ENCODE data around the gene CCDC142.

Gene CCDC142

GRCh38 chr2:74482801-74483674, at the start of gene CCDC142, which contains the start of gene TTC31:
TSS of gene CCDC142 (minus strand) at chr2:74482998. CDS start at chr2:74482837, 161 bp downstream.
TSS of gene TTC31 (plus strand) at chr2:74483081. CDS start at chr2:74483096, 15 bp downstream.
- peak within 1 kb of the TSS; percentile 99 for H3K4me3 Mint-ChIP-seq
- H3K27ac Mint-ChIP-seq: peak within 1 kb of the TSS; percentile 100
- H3K9me3 Mint-ChIP-seq: no peaks in the 10 kb centered on the region
- H3K27me3 Mint-ChIP-seq: no peaks in the 10 kb centered on the region
- H3K36me3 Mint-ChIP-seq: peaks cover 10% of the 10 kb centered on the region
- H3K4me1 Mint-ChIP-seq: peaks cover 41% of the 10 kb centered on the region

DNA sequence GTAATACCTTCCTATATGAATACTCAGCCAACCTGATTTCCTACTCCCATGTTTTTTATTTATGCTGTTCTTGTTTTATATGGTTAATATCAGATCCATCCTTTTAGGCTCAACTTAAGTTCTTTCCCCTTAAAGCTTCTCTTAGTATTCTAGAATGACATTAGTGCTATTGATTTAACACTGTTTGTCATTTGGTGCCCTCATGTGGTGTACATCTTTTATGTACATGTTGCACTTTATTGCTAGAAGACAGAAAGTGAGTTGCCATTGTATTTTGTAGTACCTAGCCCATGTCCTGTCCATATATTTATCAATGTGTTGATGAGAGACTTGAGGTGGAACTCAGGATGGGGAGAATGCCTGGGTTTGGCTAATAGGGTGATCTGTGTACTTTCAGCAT, 49.4 kb upstream of the CCDC142 start:
- peaks cover 29% of the 10 kb centered on the region for H3K4me1 Mint-ChIP-seq
- peak overlapping the region; percentile 74 for H3K27ac Mint-ChIP-seq
- peak overlapping the region; percentile 78 for H3K4me3 Mint-ChIP-seq
- H3K9me3 Mint-ChIP-seq: no peaks in the 10 kb centered on the region
- H3K27me3 Mint-ChIP-seq: no peaks in the 10 kb centered on the region
- peaks cover 22% of the 10 kb centered on the region for H3K36me3 Mint-ChIP-seq

DNA sequence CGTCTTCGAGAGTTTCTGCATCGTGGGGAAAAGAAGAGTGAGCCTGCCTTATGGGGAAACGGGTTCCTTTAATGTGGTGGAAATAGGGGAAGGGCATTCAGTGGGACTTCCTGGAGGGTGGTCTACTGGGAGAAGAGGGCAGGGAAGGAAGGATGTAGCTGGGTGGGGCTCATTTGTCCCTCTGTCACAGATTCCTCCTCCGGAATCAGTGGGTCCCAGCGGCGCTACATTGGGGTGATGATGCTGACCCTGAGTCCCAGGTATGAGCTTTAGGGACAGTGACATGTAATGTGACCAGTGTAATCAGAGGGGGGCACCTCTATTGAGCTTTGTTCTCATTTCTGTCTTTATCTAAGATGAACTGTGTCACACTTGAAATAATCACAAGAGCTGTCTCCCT, 48.9 kb upstream of the CCDC142 start:
- no peaks in the 10 kb centered on the region for H3K27me3 Mint-ChIP-seq
- H3K4me1 Mint-ChIP-seq: peaks cover 30% of the 10 kb centered on the region
- no peak overlapping the region for H3K27ac Mint-ChIP-seq
- peaks cover 27% of the 10 kb centered on the region for H3K36me3 Mint-ChIP-seq
- H3K4me3 Mint-ChIP-seq: peak overlapping the region; percentile 78
- no peaks in the 10 kb centered on the region for H3K9me3 Mint-ChIP-seq

DNA sequence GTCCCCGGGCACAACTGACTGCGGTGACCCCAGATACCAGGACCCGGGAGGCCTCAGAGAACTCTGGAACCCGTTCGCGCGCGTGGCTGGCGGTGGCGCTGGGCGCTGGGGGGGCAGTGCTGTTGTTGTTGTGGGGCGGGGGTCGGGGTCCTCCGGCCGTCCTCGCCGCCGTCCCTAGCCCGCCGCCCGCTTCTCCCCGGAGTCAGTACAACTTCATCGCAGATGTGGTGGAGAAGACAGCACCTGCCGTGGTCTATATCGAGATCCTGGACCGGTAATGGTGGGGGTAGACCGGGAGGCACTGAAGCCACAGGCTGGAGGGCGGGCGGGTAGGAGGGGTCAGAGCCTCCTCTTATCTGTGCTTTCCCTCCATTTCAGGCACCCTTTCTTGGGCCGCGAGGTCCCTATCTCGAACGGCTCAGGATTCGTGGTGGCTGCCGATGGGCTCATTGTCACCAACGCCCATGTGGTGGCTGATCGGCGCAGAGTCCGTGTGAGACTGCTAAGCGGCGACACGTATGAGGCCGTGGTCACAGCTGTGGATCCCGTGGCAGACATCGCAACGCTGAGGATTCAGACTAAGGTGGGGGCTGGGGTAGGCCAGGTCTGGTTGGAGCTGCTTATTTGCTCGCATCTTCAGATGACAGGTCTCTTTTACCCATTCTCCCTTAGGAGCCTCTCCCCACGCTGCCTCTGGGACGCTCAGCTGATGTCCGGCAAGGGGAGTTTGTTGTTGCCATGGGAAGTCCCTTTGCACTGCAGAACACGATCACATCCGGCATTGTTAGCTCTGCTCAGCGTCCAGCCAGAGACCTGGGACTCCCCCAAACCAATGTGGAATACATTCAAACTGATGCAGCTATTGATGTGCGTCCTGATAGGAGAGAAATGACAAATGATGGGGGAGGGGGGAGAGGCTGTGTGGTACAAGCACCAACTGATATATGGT, 47.7 kb upstream of the CCDC142 start:
- Mint-ChIP-seq H3K4me3 (peak overlapping the region; percentile 90), H3K27me3 (no peaks in the 10 kb centered on the region), H3K4me1 (peaks cover 36% of the 10 kb centered on the region), H3K27ac (peak overlapping the region; percentile 57), H3K9me3 (no peaks in the 10 kb centered on the region), H3K36me3 (peaks cover 36% of the 10 kb centered on the region)

DNA sequence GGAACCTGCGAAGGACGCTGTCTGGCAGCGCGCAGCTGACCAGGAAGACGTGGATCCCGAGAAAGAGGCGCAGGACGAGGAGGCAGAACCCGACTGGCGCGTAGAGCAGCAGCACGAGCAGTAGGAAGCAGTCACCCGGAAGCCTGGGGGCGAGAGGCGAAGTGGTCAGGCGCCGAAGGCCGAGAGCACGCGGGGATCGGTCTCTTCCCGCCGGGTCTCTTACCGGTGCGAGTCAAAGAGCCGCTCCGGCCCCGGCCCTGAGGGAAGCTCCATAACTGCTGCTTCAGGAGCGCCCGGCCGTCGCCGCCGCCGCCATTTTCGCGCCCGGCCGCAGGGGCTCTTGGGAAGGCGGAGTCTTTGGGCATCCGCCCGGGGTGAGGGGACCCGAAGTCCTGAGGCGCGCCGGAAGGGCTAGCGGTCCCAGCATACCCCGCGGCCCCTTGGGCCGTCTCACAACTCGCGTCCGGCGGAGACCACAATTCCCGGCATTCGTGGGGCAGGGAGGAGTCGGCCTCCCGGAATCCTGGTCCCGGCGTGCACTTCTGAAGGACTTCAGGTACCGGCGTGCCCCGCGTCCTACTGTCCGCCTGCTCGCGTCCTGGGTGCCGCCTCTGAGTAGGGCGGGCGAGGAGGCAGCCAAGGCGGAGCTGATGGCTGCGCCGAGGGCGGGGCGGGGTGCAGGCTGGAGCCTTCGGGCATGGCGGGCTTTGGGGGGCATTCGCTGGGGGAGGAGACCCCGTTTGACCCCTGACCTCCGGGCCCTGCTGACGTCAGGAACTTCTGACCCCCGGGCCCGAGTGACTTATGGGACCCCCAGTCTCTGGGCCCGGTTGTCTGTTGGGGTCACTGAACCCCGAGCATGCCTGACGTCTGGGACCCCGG, 46.8 kb upstream of the CCDC142 start, which contains the start of the genes AUP1 and HTRA2:
AUP1 (minus strand) TSS at position 350 of the 882 bp plus-strand sequence; CDS start at position 273, 77 bp downstream.
HTRA2 (plus strand) TSS at position 577 of the 882 bp plus-strand sequence; CDS start at position 651, 74 bp downstream.
- no peaks in the 10 kb centered on the region for H3K9me3 Mint-ChIP-seq
- H3K4me3 Mint-ChIP-seq: peak within 1 kb of the TSS; percentile 90
- peak within 1 kb of the TSS; percentile 94 for H3K27ac Mint-ChIP-seq
- no peaks in the 10 kb centered on the region for H3K27me3 Mint-ChIP-seq
- peaks cover 36% of the 10 kb centered on the region for H3K4me1 Mint-ChIP-seq
- H3K36me3 Mint-ChIP-seq: peaks cover 37% of the 10 kb centered on the region

- Mint-ChIP-seq H3K27ac (peak overlapping the region; percentile 94), H3K9me3 (no peaks in the 10 kb centered on the region), H3K4me3 (peak overlapping the region; percentile 90), H3K4me1 (peaks cover 36% of the 10 kb centered on the region), H3K36me3 (peaks cover 37% of the 10 kb centered on the region), H3K27me3 (no peaks in the 10 kb centered on the region)
Observed at GRCh38 chr2:74528600-74529356, 46.0 kb upstream of the CCDC142 start.

- Mint-ChIP-seq H3K9me3 (no peaks in the 10 kb centered on the region), H3K4me3 (peak overlapping the region; percentile 90), H3K36me3 (peaks cover 37% of the 10 kb centered on the region), H3K27ac (no peak overlapping the region), H3K27me3 (no peaks in the 10 kb centered on the region), H3K4me1 (peaks cover 36% of the 10 kb centered on the region)
Observed at GRCh38 chr2:74527741-74528140, 44.9 kb upstream of the CCDC142 start.

DNA sequence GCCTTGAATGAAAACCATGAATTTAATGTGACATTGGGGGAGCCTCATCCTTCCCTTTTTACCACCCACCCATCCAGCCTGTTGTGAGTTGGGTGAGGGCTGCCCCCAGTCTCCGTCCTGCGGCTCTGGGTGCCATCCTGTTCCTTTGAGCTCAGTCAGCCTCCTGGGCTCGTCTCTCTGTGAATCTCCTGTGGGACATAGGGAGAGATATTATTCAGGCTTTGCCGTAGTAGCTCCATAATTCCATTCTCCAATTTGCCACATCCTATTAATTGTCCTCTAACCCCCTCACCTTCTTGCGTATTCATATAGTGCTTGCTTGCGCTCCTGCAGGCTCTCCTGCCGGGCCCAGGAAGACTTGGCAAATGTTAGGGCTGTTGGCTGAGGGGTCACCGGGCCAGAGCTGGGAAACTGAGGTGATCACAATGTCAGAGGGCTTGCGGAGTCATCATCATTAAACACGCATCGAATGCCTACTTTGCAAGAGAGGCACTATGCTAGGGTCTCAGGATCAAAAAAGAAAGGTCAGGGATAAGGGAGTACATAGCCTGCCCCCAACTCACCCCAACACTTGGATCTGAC, 43.9 kb upstream of the CCDC142 start:
- peaks cover 29% of the 10 kb centered on the region for H3K4me1 Mint-ChIP-seq
- no peak overlapping the region for H3K27ac Mint-ChIP-seq

GRCh38 chr2:74525717-74526648, 43.2 kb upstream of the CCDC142 start, which contains the start of gene DQX1:
TSS of gene DQX1 (minus strand) at chr2:74526231. CDS start at chr2:74525729, 502 bp downstream.
- H3K27me3 Mint-ChIP-seq: no peaks in the 10 kb centered on the region
- no peak within 1 kb of the TSS for H3K27ac Mint-ChIP-seq
- peak within 1 kb of the TSS; percentile 51 for H3K4me3 Mint-ChIP-seq
- peaks cover 28% of the 10 kb centered on the region for H3K36me3 Mint-ChIP-seq
- H3K9me3 Mint-ChIP-seq: no peaks in the 10 kb centered on the region
- H3K4me1 Mint-ChIP-seq: peaks cover 23% of the 10 kb centered on the region

More for the DNA sequence above, 43.9 kb upstream of the CCDC142 start:
- Mint-ChIP-seq H3K36me3 (peaks cover 29% of the 10 kb centered on the region), H3K27me3 (no peaks in the 10 kb centered on the region), H3K9me3 (no peaks in the 10 kb centered on the region), H3K4me3 (no peak overlapping the region)

DNA sequence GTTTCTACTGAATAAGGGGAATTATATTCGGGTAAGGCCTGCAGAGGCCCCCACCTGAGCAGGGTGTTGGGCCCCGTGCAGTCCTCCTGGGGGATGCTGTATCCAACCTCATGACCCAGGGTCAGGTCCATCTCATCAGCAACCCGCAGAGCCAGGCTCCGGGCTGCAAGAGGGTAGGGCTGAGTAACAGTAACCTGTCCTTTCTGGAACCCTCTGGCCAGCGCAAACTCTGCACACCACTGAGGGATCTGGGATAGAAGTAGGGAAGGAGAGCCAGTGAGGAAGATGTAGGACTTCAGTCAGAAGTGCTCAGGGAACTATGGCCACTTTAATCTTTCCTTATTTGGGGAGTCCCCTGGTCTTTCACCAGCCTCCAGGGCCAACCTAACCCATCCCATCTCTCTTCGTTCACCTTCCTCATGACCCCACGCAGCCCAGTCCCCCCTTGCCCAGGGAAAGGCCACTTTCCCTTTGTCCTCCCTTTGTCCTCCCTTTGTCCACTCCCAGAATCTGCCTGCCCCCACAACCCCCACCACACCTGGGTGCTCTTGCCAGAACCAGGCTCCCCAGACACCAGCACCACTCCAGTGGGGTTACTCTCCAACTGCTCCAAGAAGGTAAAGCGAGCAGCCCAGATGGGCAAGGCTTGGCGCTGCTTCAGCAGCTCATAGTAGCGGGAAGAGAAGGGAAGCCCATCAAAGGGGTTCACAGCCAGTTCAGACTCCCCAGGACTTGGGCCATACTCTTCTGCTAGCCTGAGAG, 42.3 kb upstream of the CCDC142 start:
- H3K4me3 Mint-ChIP-seq: no peak overlapping the region
- H3K27ac Mint-ChIP-seq: no peak overlapping the region
- H3K27me3 Mint-ChIP-seq: peaks cover 3% of the 10 kb centered on the region
- H3K36me3 Mint-ChIP-seq: peaks cover 26% of the 10 kb centered on the region
- no peaks in the 10 kb centered on the region for H3K9me3 Mint-ChIP-seq
- H3K4me1 Mint-ChIP-seq: peaks cover 18% of the 10 kb centered on the region

- Mint-ChIP-seq H3K9me3 (no peaks in the 10 kb centered on the region), H3K27ac (no peak overlapping the region), H3K27me3 (peaks cover 10% of the 10 kb centered on the region), H3K36me3 (peaks cover 26% of the 10 kb centered on the region), H3K4me3 (no peak overlapping the region), H3K4me1 (peaks cover 18% of the 10 kb centered on the region)
Observed at GRCh38 chr2:74524005-74524404, 41.2 kb upstream of the CCDC142 start.

DNA sequence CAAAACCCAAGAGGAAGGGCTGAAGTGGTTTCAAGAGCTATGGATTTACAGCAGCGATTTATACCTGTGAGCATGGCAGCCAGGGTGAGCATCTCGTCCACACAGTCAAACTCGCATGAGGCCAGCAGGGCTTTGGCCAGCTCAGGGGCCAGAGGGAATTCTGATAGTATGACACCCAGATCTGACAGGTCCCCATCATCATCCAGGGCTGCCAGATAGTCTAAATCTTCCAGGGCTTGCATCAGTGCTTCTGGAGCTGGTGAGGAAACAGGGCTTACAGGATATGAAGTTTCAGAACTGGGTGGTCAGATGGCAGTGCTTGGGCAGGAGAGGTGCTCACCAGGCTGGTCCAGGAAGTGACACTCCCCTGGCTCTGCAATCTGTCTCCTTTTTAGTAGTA, 39.7 kb upstream of the CCDC142 start:
- peaks cover 24% of the 10 kb centered on the region for H3K27me3 Mint-ChIP-seq
- peaks cover 10% of the 10 kb centered on the region for H3K4me1 Mint-ChIP-seq
- no peak overlapping the region for H3K27ac Mint-ChIP-seq

More for the DNA sequence above, 39.7 kb upstream of the CCDC142 start:
- no peak overlapping the region for H3K4me3 Mint-ChIP-seq
- no peaks in the 10 kb centered on the region for H3K9me3 Mint-ChIP-seq
- peaks cover 18% of the 10 kb centered on the region for H3K36me3 Mint-ChIP-seq

Measured in activated naive CD4-positive, alpha-beta T cell treated with anti-CD3 and anti-CD28 coated beads, Interleukin-2, amount 50 U/mL, for 24 hours (primary cell).